ENCODE data around the gene GLP1R.

Gene GLP1R

GRCh38 chr6:39048481-39049399, at the start of gene GLP1R:
Gene GLP1R (plus strand): TSS chr6:39048781. CDS start chr6:39048841, 60 bp downstream.
- H3K36me3 ChIP-seq (ENCODE audit: control insufficient read depth, insufficient read depth, low read length): no peaks in the 10 kb centered on the region
- no peak within 1 kb of the TSS for H3K9ac ChIP-seq (ENCODE audit: low read length)
- no peak within 1 kb of the TSS for H3K4me3 ChIP-seq (ENCODE audit: low read length)
- H3K27me3 ChIP-seq (ENCODE audit: control insufficient read depth, insufficient read depth, low read length): peaks cover 17% of the 10 kb centered on the region
- no peaks in the 10 kb centered on the region for H3K4me1 ChIP-seq (ENCODE audit: control insufficient read depth, insufficient read depth, low read length)
- H3K27ac ChIP-seq (ENCODE audit: low read depth, low read length): no peak within 1 kb of the TSS

- H3K27ac ChIP-seq (ENCODE audit: low read depth, low read length): no peak overlapping the region
- no peaks in the 10 kb centered on the region for H3K4me1 ChIP-seq (ENCODE audit: control insufficient read depth, insufficient read depth, low read length)
- no peaks in the 10 kb centered on the region for H3K36me3 ChIP-seq (ENCODE audit: control insufficient read depth, insufficient read depth, low read length)
- H3K27me3 ChIP-seq (ENCODE audit: control insufficient read depth, insufficient read depth, low read length): no peaks in the 10 kb centered on the region
- no peak overlapping the region for H3K9ac ChIP-seq (ENCODE audit: low read length)
- H3K4me3 ChIP-seq (ENCODE audit: low read length): no peak overlapping the region
These were observed 45.5 kb upstream of the GLP1R start for GRCh38 chr6:39003072-39003471.

GRCh38 chr6:39003492-39003891, 45.1 kb upstream of the GLP1R start:
- no peaks in the 10 kb centered on the region for H3K27me3 ChIP-seq (ENCODE audit: control insufficient read depth, insufficient read depth, low read length)
- H3K27ac ChIP-seq (ENCODE audit: low read depth, low read length): no peak overlapping the region
- no peaks in the 10 kb centered on the region for H3K36me3 ChIP-seq (ENCODE audit: control insufficient read depth, insufficient read depth, low read length)
- H3K4me3 ChIP-seq (ENCODE audit: low read length): no peak overlapping the region
- H3K4me1 ChIP-seq (ENCODE audit: control insufficient read depth, insufficient read depth, low read length): no peaks in the 10 kb centered on the region
- H3K9ac ChIP-seq (ENCODE audit: low read length): no peak overlapping the region

GRCh38 chr6:39004801-39005200, 43.8 kb upstream of the GLP1R start:
- H3K36me3 ChIP-seq (ENCODE audit: control insufficient read depth, insufficient read depth, low read length): no peaks in the 10 kb centered on the region
- no peak overlapping the region for H3K4me3 ChIP-seq (ENCODE audit: low read length)
- no peaks in the 10 kb centered on the region for H3K4me1 ChIP-seq (ENCODE audit: control insufficient read depth, insufficient read depth, low read length)
- no peak overlapping the region for H3K9ac ChIP-seq (ENCODE audit: low read length)
- H3K27ac ChIP-seq (ENCODE audit: low read depth, low read length): no peak overlapping the region
- no peaks in the 10 kb centered on the region for H3K27me3 ChIP-seq (ENCODE audit: control insufficient read depth, insufficient read depth, low read length)

- Histone ChIP-seq H3K36me3 (ENCODE audit: control insufficient read depth, insufficient read depth, low read length) (no peaks in the 10 kb centered on the region), H3K27ac (ENCODE audit: low read depth, low read length) (no peak overlapping the region), H3K9ac (ENCODE audit: low read length) (no peak overlapping the region), H3K4me3 (ENCODE audit: low read length) (no peak overlapping the region), H3K4me1 (ENCODE audit: control insufficient read depth, insufficient read depth, low read length) (no peaks in the 10 kb centered on the region), H3K27me3 (ENCODE audit: control insufficient read depth, insufficient read depth, low read length) (no peaks in the 10 kb centered on the region)
These were observed 42.8 kb upstream of the GLP1R start for GRCh38 chr6:39005774-39006173.

GRCh38 chr6:39007575-39007974, 41.0 kb upstream of the GLP1R start:
- no peaks in the 10 kb centered on the region for H3K36me3 ChIP-seq (ENCODE audit: control insufficient read depth, insufficient read depth, low read length)
- H3K27me3 ChIP-seq (ENCODE audit: control insufficient read depth, insufficient read depth, low read length): no peaks in the 10 kb centered on the region
- no peak overlapping the region for H3K9ac ChIP-seq (ENCODE audit: low read length)
- no peaks in the 10 kb centered on the region for H3K4me1 ChIP-seq (ENCODE audit: control insufficient read depth, insufficient read depth, low read length)
- H3K27ac ChIP-seq (ENCODE audit: low read depth, low read length): no peak overlapping the region
- no peak overlapping the region for H3K4me3 ChIP-seq (ENCODE audit: low read length)

GRCh38 chr6:39008737-39009136, 39.8 kb upstream of the GLP1R start:
- Histone ChIP-seq H3K36me3 (ENCODE audit: control insufficient read depth, insufficient read depth, low read length) (no peaks in the 10 kb centered on the region), H3K9ac (ENCODE audit: low read length) (no peak overlapping the region), H3K4me1 (ENCODE audit: control insufficient read depth, insufficient read depth, low read length) (no peaks in the 10 kb centered on the region), H3K27me3 (ENCODE audit: control insufficient read depth, insufficient read depth, low read length) (no peaks in the 10 kb centered on the region), H3K27ac (ENCODE audit: low read depth, low read length) (no peak overlapping the region), H3K4me3 (ENCODE audit: low read length) (no peak overlapping the region)

- H3K36me3 ChIP-seq (ENCODE audit: control insufficient read depth, insufficient read depth, low read length): no peaks in the 10 kb centered on the region
These were observed 39.1 kb upstream of the GLP1R start for GRCh38 chr6:39009476-39009875.

GRCh38 chr6:39016839-39017546, 31.6 kb upstream of the GLP1R start:
- H3K9ac ChIP-seq (ENCODE audit: low read length): no peak overlapping the region
- H3K4me1 ChIP-seq (ENCODE audit: control insufficient read depth, insufficient read depth, low read length): no peaks in the 10 kb centered on the region
- H3K27ac ChIP-seq (ENCODE audit: low read depth, low read length): no peak overlapping the region
- H3K4me3 ChIP-seq (ENCODE audit: low read length): no peak overlapping the region
- H3K36me3 ChIP-seq (ENCODE audit: control insufficient read depth, insufficient read depth, low read length): no peaks in the 10 kb centered on the region
- no peaks in the 10 kb centered on the region for H3K27me3 ChIP-seq (ENCODE audit: control insufficient read depth, insufficient read depth, low read length)

More at GRCh38 chr6:39009476-39009875, 39.1 kb upstream of the GLP1R start:
- no peak overlapping the region for H3K9ac ChIP-seq (ENCODE audit: low read length)
- no peak overlapping the region for H3K27ac ChIP-seq (ENCODE audit: low read depth, low read length)
- no peak overlapping the region for H3K4me3 ChIP-seq (ENCODE audit: low read length)
- H3K27me3 ChIP-seq (ENCODE audit: control insufficient read depth, insufficient read depth, low read length): no peaks in the 10 kb centered on the region
- H3K4me1 ChIP-seq (ENCODE audit: control insufficient read depth, insufficient read depth, low read length): no peaks in the 10 kb centered on the region

- no peak overlapping the region for H3K4me3 ChIP-seq (ENCODE audit: low read length)
These were observed 31.1 kb upstream of the GLP1R start for GRCh38 chr6:39017547-39017880.

GRCh38 chr6:39018103-39018502, 30.5 kb upstream of the GLP1R start:
- H3K27ac ChIP-seq (ENCODE audit: low read depth, low read length): no peak overlapping the region
- no peaks in the 10 kb centered on the region for H3K36me3 ChIP-seq (ENCODE audit: control insufficient read depth, insufficient read depth, low read length)
- H3K9ac ChIP-seq (ENCODE audit: low read length): no peak overlapping the region
- no peaks in the 10 kb centered on the region for H3K27me3 ChIP-seq (ENCODE audit: control insufficient read depth, insufficient read depth, low read length)
- no peak overlapping the region for H3K4me3 ChIP-seq (ENCODE audit: low read length)
- no peaks in the 10 kb centered on the region for H3K4me1 ChIP-seq (ENCODE audit: control insufficient read depth, insufficient read depth, low read length)

More at GRCh38 chr6:39017547-39017880, 31.1 kb upstream of the GLP1R start:
- H3K4me1 ChIP-seq (ENCODE audit: control insufficient read depth, insufficient read depth, low read length): no peaks in the 10 kb centered on the region
- no peaks in the 10 kb centered on the region for H3K27me3 ChIP-seq (ENCODE audit: control insufficient read depth, insufficient read depth, low read length)
- no peaks in the 10 kb centered on the region for H3K36me3 ChIP-seq (ENCODE audit: control insufficient read depth, insufficient read depth, low read length)
- H3K9ac ChIP-seq (ENCODE audit: low read length): no peak overlapping the region
- no peak overlapping the region for H3K27ac ChIP-seq (ENCODE audit: low read depth, low read length)

- H3K36me3 ChIP-seq (ENCODE audit: control insufficient read depth, insufficient read depth, low read length): no peaks in the 10 kb centered on the region
- no peak overlapping the region for H3K4me3 ChIP-seq (ENCODE audit: low read length)
- no peaks in the 10 kb centered on the region for H3K27me3 ChIP-seq (ENCODE audit: control insufficient read depth, insufficient read depth, low read length)
- H3K27ac ChIP-seq (ENCODE audit: low read depth, low read length): no peak overlapping the region
- H3K4me1 ChIP-seq (ENCODE audit: control insufficient read depth, insufficient read depth, low read length): no peaks in the 10 kb centered on the region
- no peak overlapping the region for H3K9ac ChIP-seq (ENCODE audit: low read length)
These were observed 28.4 kb upstream of the GLP1R start for GRCh38 chr6:39020136-39020535.
